NCI-H1436 treated with DMSO at 0.1 percent for 48 hours (cell line): ENCODE measurements around the gene ZC3H18.

ENCODE experiments used
- DNase-seq: peaks from one replicate; lab custom pipeline; 2025; lab: John Stamatoyannopoulos, UW

ZC3H18 gene

GRCh38 chr16:88623858-88624257 lies 53.7 kb downstream of the ZC3H18 start:
- DNase-seq = no peak

GRCh38 chr16:88624481-88624880 lies 54.3 kb downstream of the ZC3H18 start:
- DNase-seq = no peak

GRCh38 chr16:88624977-88625576 lies 54.9 kb downstream of the ZC3H18 start:
- no peak for DNase-seq

GRCh38 chr16:88626646-88627045 lies 56.4 kb downstream of the ZC3H18 start:
- DNase-seq = no peak

GRCh38 chr16:88627531-88628411 lies 57.6 kb downstream of the ZC3H18 start:
- DNase-seq = no peak

GRCh38 chr16:88628512-88628974 lies 58.3 kb downstream of the ZC3H18 start:
- no peak for DNase-seq

- DNase-seq = no peak
Observed at GRCh38 chr16:88629835-88630234, 59.6 kb downstream of the ZC3H18 start.

GRCh38 chr16:88630433-88630832 lies 60.2 kb downstream of the ZC3H18 start:
- no peak for DNase-seq

GRCh38 chr16:88630941-88631340 lies 60.7 kb downstream of the ZC3H18 start:
- no peak for DNase-seq

- DNase-seq = no peak
Observed at GRCh38 chr16:88631384-88631783, 61.2 kb downstream of the ZC3H18 start.

GRCh38 chr16:88631920-88632586 lies 61.9 kb downstream of the ZC3H18 start:
- DNase-seq = no peak

- no peak for DNase-seq
Observed at GRCh38 chr16:88632587-88632930, 62.4 kb downstream of the ZC3H18 start.

GRCh38 chr16:88633684-88634140 lies 63.5 kb downstream of the ZC3H18 start:
- DNase-seq = no peak

GRCh38 chr16:88634141-88634993 lies 64.2 kb downstream of the ZC3H18 start:
- DNase-seq = no peak

GRCh38 chr16:88634994-88635670 lies 64.9 kb downstream of the ZC3H18 start:
- no peak for DNase-seq

GRCh38 chr16:88635671-88636319 lies 65.6 kb downstream of the ZC3H18 start:
- peak; percentile 50 for DNase-seq

GRCh38 chr16:88636488-88637265 lies 66.5 kb downstream of the ZC3H18 start:
- no peak for DNase-seq

- no peak for DNase-seq
Observed at GRCh38 chr16:88638323-88639230, 68.4 kb downstream of the ZC3H18 start, which contains the start of gene IL17C. Gene IL17C (plus strand): TSS chr16:88638572. CDS start chr16:88638642, 70 bp downstream.
